BE2C (cell line): ENCODE data around the gene STRA6.

ENCODE experiments used
- DNase-seq: peaks from one replicate; pipeline ENCODE4 v3.0.0-alpha.2; 2020
- H3K27me3 ChIP-seq: fragments of 250-450 bp; sonication (Bioruptor Pico); 2 replicates; pipeline ENCODE4 v1.5.1; 2020; ENCODE audit warnings: mild to moderate bottlenecking
- H3K36me3 ChIP-seq: fragments of 250-450 bp; sonication (Bioruptor Pico); 2 replicates; pipeline ENCODE4 v1.5.1; 2020; ENCODE audit warnings: mild to moderate bottlenecking
- H3K4me1 ChIP-seq: fragments of 250-450 bp; sonication (Bioruptor Pico); 2 replicates; pipeline ENCODE4 v1.5.1; 2020
- H3K4me3 ChIP-seq: 2 replicates; pipeline ENCODE4 v1.5.1; 2011; ENCODE audit warnings: low read depth, low read length
- H3K9me3 ChIP-seq: fragments of 250-450 bp; sonication (Bioruptor Pico); 2 replicates; pipeline ENCODE4 v1.5.1; 2020
- TF ChIP-seq, protein P1 (sequence below): IDR thresholded peaks from 2 replicates; pipeline ENCODE4 v1.5.1; 2012; ENCODE audit warnings: mild to moderate bottlenecking, low read depth, low read length

The STRA6 gene

GRCh38 chr15:74205582-74205947 is 3.0 kb upstream of the STRA6 start:
- TF ChIP-seq, protein P1, sequence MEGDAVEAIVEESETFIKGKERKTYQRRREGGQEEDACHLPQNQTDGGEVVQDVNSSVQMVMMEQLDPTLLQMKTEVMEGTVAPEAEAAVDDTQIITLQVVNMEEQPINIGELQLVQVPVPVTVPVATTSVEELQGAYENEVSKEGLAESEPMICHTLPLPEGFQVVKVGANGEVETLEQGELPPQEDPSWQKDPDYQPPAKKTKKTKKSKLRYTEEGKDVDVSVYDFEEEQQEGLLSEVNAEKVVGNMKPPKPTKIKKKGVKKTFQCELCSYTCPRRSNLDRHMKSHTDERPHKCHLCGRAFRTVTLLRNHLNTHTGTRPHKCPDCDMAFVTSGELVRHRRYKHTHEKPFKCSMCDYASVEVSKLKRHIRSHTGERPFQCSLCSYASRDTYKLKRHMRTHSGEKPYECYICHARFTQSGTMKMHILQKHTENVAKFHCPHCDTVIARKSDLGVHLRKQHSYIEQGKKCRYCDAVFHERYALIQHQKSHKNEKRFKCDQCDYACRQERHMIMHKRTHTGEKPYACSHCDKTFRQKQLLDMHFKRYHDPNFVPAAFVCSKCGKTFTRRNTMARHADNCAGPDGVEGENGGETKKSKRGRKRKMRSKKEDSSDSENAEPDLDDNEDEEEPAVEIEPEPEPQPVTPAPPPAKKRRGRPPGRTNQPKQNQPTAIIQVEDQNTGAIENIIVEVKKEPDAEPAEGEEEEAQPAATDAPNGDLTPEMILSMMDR: no peak
- no peak overlapping the region for H3K4me3 ChIP-seq
- H3K36me3 ChIP-seq: peaks cover 55% of the 10 kb centered on the region
- H3K9me3 ChIP-seq: no peaks in the 10 kb centered on the region
- DNase-seq: no peak
- H3K4me1 ChIP-seq: peaks cover 36% of the 10 kb centered on the region
- no peaks in the 10 kb centered on the region for H3K27me3 ChIP-seq

- TF ChIP-seq, protein P1: peak; percentile 17; the same call in 1 of the 2 replicates
- Histone ChIP-seq H3K36me3 (peaks cover 58% of the 10 kb centered on the region), H3K4me1 (peaks cover 23% of the 10 kb centered on the region), H3K9me3 (no peaks in the 10 kb centered on the region), H3K4me3 (peak overlapping the region; percentile 81), H3K27me3 (no peaks in the 10 kb centered on the region)
- DNase-seq: peak; percentile 87
These were observed 1.4 kb upstream of the STRA6 start for GRCh38 chr15:74203914-74204431.

DNA sequence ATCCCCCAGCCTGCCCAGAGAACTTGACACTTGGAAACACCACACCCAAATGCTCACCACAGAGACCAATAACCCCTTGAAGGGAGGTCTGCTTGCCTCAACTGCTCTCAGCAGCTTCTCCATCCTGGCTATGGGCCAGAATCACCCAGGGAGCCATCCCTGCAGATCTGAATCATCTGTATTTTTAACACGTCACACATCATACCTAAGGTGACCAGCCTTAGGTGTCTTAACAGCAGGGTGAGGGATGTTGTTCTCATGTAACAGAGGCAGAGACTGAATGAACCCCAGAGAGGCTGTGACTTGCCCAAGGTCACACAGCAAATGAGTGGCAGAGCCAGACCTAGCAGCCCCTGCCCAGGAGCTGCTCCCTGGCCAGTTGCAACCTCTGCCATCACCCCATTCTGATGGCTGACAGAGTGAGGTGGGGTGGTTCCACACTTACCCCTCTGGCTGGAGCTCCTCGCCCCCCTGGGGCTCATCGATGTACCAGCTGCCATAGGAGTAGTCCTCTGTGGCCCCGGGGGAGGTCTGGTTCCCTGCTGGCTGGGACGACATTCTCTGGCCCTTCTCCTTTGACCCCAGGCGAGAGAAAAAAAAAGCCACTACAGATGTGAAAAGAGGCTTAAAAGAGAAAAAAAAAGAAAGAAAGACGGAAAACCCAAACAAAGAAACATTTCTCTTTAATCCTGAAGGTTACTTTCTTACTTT is 722 bp downstream of the STRA6 start:
- H3K36me3 ChIP-seq: peaks cover 65% of the 10 kb centered on the region
- H3K4me1 ChIP-seq: peaks cover 25% of the 10 kb centered on the region
- no peaks in the 10 kb centered on the region for H3K27me3 ChIP-seq
- peak; percentile 48 for DNase-seq
- TF ChIP-seq, protein P1: no peak
- H3K4me3 ChIP-seq: peak overlapping the region; percentile 81
- H3K9me3 ChIP-seq: no peaks in the 10 kb centered on the region

GRCh38 chr15:74200871-74201419 is 1.6 kb downstream of the STRA6 start:
- Histone ChIP-seq H3K4me1 (peaks cover 34% of the 10 kb centered on the region), H3K9me3 (no peaks in the 10 kb centered on the region), H3K4me3 (peak overlapping the region; percentile 81), H3K27me3 (no peaks in the 10 kb centered on the region), H3K36me3 (peaks cover 66% of the 10 kb centered on the region)
- no peak for DNase-seq
- TF ChIP-seq, protein P1: no peak

DNA sequence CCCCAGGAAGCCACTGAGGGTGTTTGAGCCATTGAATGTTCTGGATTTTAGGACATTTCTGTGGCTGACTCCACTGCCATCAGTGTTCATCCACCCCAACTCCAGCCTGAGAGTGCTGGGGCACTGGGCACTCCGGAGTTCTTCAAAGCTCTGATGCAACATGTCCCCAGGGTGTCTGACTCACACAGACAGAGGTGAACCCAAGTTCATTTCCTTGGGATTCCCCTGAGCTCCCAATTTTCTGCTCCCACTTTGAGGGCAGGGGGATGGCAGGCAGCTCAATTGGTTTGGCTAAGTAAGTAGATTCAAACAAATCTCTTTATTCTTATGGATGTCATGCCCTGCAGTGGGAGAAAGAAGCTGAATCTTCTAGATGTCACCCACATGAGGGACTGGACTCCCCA is 2.2 kb downstream of the STRA6 start:
- DNase-seq: peak; percentile 64
- Histone ChIP-seq H3K4me1 (peaks cover 39% of the 10 kb centered on the region), H3K36me3 (peaks cover 67% of the 10 kb centered on the region), H3K9me3 (no peaks in the 10 kb centered on the region), H3K27me3 (no peaks in the 10 kb centered on the region), H3K4me3 (peak overlapping the region; percentile 81)
- TF ChIP-seq, protein P1: no peak

- H3K4me3 ChIP-seq: peak overlapping the region; percentile 81
- no peaks in the 10 kb centered on the region for H3K27me3 ChIP-seq
- H3K4me1 ChIP-seq: peaks cover 39% of the 10 kb centered on the region
- peaks cover 73% of the 10 kb centered on the region for H3K36me3 ChIP-seq
- TF ChIP-seq, protein P1: no peak
- DNase-seq: no peak
- H3K9me3 ChIP-seq: no peaks in the 10 kb centered on the region
These were observed 3.3 kb downstream of the STRA6 start for GRCh38 chr15:74199297-74199652.
